Endothelial cell of umbilical vein (primary cell): ENCODE results near the gene PTPRD. TPM values are rescaled to one million over a fixed set of nuclear protein-coding genes. Genes with fewer than 3 reads are reported as not detected.

Experiments
- BruUV-seq: library from RNA; stranded (reverse); fragments of 400-500 nt; replicated peaks from 2 replicates; lab custom pipeline; 2021; lab: Mats Ljungman, UMichigan
- CTCF ChIA-PET: fragments of 300-600, 350-600 bp; sonication (Branson Sonifier 250); formaldehyde crosslinking; loops from one replicate; lab custom pipeline; 2021; ENCODE audit warnings: antibody characterized with exemption, inconsistent platforms; lab: Charles Lee
- POLR2A ChIA-PET: fragments of 300-600, 350-600 bp; sonication (Branson Sonifier 250); formaldehyde crosslinking; loops from one replicate; lab custom pipeline; 2021; ENCODE audit warnings: antibody characterized with exemption, inconsistent platforms; lab: Charles Lee
- DNase-seq: peaks from one replicate; pipeline ENCODE4 v3.0.0-alpha.2; 2011; ENCODE audit warnings: low read depth, low spot score
- FAIRE-seq: peaks from 2 replicates; lab custom pipeline; 2011; peaks lifted over from hg19 to GRCh38; lab: Jason Lieb, UNC
- H2AFZ ChIP-seq: 2 replicates; pipeline ENCODE4 v1.6.0; 2012; ENCODE audit warnings: low read depth, low read length, control low read depth, inconsistent platforms
- H3K27ac ChIP-seq: 2 replicates; pipeline ENCODE4 v1.5.1; 2011; ENCODE audit warnings: low read depth, mild to moderate bottlenecking, control low read depth, low read length, moderate library complexity; ENCODE audit not compliant: insufficient read depth
- H3K27me3 ChIP-seq, 2 experiments: 2 replicates each; pipeline versions ENCODE4 v1.6.0 to v1.6.1; 2011; ENCODE audit warnings: low read length in 2 of 2, mixed read lengths in 1 of 2; ENCODE audit not compliant: control insufficient read depth in 2 of 2, insufficient read depth in 2 of 2
- H3K36me3 ChIP-seq, 2 experiments: 2 replicates in 1 of 2; 3 replicates in 1 of 2; pipeline ENCODE4 v1.5.1; 2011; ENCODE audit warnings: low read length in 2 of 2, mild to moderate bottlenecking in 1 of 2, moderate library complexity in 1 of 2; ENCODE audit not compliant: control insufficient read depth in 2 of 2, insufficient read depth in 2 of 2; ENCODE audit errors: extremely low read depth in 1 of 2
- H3K4me1 ChIP-seq: 3 replicates; pipeline ENCODE4 v1.5.1; 2011; ENCODE audit warnings: mild to moderate bottlenecking, low read length; ENCODE audit not compliant: control insufficient read depth, insufficient read depth; ENCODE audit errors: extremely low read depth
- H3K4me2 ChIP-seq: 2 replicates; pipeline ENCODE4 v1.6.1; 2011; ENCODE audit warnings: low read length, control low read depth, mixed read lengths; ENCODE audit not compliant: insufficient read depth
- H3K4me3 ChIP-seq, 3 experiments: fragments of 200-600 bp in 1 of 3; sonication (generic), shearing (Covaris generic) in 1 of 3; replicated peaks in 1 of 3; 2 replicates each; pipeline ENCODE4 v1.5.1; 2011 to 2016; ENCODE audit warnings: control low read depth in 3 of 3, low read length in 3 of 3, mild to moderate bottlenecking in 2 of 3, inconsistent platforms in 1 of 3, low read depth in 1 of 3, moderate library complexity in 1 of 3; ENCODE audit not compliant: insufficient read depth in 1 of 3
- H3K79me2 ChIP-seq: 2 replicates; pipeline ENCODE4 v1.6.0; 2012; ENCODE audit warnings: low read length, inconsistent platforms; ENCODE audit not compliant: control insufficient read depth, insufficient read depth
- H3K9ac ChIP-seq: replicated peaks from 2 replicates; pipeline ENCODE3; 2011; ENCODE audit warnings: low read length, control low read depth; ENCODE audit not compliant: insufficient read depth; ENCODE audit errors: extremely low read depth
- H3K9me1 ChIP-seq: replicated peaks from 3 replicates; pipeline ENCODE4 v1.6.0; 2011; ENCODE audit warnings: mild to moderate bottlenecking, low read length; ENCODE audit not compliant: control insufficient read depth, insufficient read depth; ENCODE audit errors: extremely low read depth
- H3K9me3 ChIP-seq: replicated peaks from 2 replicates; pipeline ENCODE4 v1.5.1; 2012; ENCODE audit warnings: low read length, inconsistent platforms; ENCODE audit not compliant: control insufficient read depth, insufficient read depth
- H4K20me1 ChIP-seq: replicated peaks from 2 replicates; pipeline ENCODE3; 2011; ENCODE audit warnings: mild to moderate bottlenecking, low read length; ENCODE audit not compliant: control insufficient read depth, insufficient read depth; ENCODE audit errors: extremely low read depth
- FOS ChIP-seq: IDR thresholded peaks from 2 replicates; pipeline ENCODE4 v1.6.1; 2011; ENCODE audit warnings: mild to moderate bottlenecking, low read length, moderate library complexity, borderline replicate concordance; ENCODE audit not compliant: insufficient read depth
- GATA2 ChIP-seq: IDR thresholded peaks from 2 replicates; pipeline ENCODE4 v1.7.0; 2011; ENCODE audit warnings: low read depth, mild to moderate bottlenecking, moderate library complexity, mixed read lengths, low read length; ENCODE audit not compliant: insufficient read length, insufficient read depth
- JUN ChIP-seq: IDR thresholded peaks from 2 replicates; pipeline ENCODE4 v1.6.1; 2011; ENCODE audit warnings: borderline replicate concordance, low read depth; ENCODE audit not compliant: insufficient read length, insufficient read depth
- MYC ChIP-seq: IDR thresholded peaks from one replicate; pipeline ENCODE4 v1.6.1; 2011; ENCODE audit warnings: mild to moderate bottlenecking, low read depth, low read length
- POLR2AphosphoS5 ChIP-seq: IDR thresholded peaks from 2 replicates; pipeline ENCODE4 v1.6.1; 2012; ENCODE audit warnings: low read depth, mild to moderate bottlenecking, control low read depth, low read length, moderate library complexity; ENCODE audit not compliant: insufficient read depth
- dilution Hi-C: fragments of 300-500 bp; cut with MboI; formaldehyde crosslinking; loops from one replicate; pipeline ENCODE4 v1.15.0; 2019; ENCODE audit warnings: low sequenced_read_pairs; ENCODE audit not compliant: extremely low pct_ligation_motif_present
- intact Hi-C: fragments of 100-400 bp; cut with micrococcal nuclease; formaldehyde crosslinking; loops from one replicate; pipeline ENCODE4 v1.10.0; 2022
- polyA plus RNA-seq, 4 experiments: library from polyadenylated mRNA; depleted of rRNA in 3 of 4; stranded (reverse) in 3 of 4; unstranded in 1 of 4; fragments of >200 nt; gene quantifications; 2 replicates each; pipeline versions ENCODE4 v1.2.1 to v1.2.3, GENCODE V29; 2011 to 2012; ENCODE audit warnings: missing spikeins in 1 of 4
- total RNA-seq: library from RNA; stranded (reverse); gene quantifications from 2 replicates; pipeline ENCODE4 v1.2.3, GENCODE V29; 2021

PTPRD gene
- total and polyA plus RNA-seq, 2 donors (not counting 3 experiments of a cell fraction or from before 2014, with no cell fraction given) = 5.5 to 5.7 TPM

DNA sequence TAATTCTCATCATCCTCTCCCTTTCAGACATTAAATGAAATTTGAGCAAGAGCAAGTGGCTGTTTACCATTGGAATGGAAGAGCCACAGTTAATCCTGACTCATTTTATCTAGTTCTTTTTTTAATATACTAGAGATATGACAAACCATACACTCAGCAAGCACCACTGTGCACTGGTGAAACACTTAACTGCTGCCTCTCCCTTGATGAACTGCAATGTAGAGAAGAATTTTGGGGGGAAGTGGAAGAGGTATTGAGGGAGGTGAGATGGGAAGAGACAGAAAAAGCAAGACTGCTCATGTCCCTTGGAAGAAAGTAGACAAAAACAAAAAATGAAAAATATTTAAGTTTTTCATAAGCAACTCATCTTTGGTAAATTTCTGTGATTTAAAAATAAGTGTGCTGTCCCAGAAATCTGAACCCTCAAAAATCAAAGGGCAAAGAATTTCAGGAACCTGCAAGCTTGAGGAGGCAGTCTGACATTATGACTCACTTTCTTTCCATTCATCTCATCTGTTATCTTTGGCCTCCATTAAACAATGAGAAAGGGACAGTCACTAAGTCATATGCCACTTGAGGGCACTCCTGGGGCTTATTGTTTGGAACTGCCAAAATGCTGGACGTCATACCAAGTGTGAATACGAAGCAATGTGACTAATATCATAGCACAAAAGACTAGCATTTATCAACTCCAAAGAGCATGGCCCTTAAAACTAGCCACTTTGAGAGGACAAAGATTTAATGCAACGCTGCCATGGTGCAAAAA, 2246.5 kb downstream of the PTPRD start:
- H3K4me2 ChIP-seq = peak overlapping the region; percentile 83
- CTCF ChIA-PET = interaction anchor here (1.8 kb wide), 1 partner anchor 9 kb away, joined by 6 read pairs; no protein-coding TSS in a partner anchor
- no peaks in the 10 kb centered on the region for H3K27me3 ChIP-seq
- intact Hi-C loops (loop anchor here (1.0 to 10.0 kb wide), 4 partner anchors 8 to 552 kb away; no protein-coding TSS in a partner anchor), dilution Hi-C loops (no loop called here)
- FAIRE-seq = peak; percentile 86
- H2AFZ ChIP-seq = no peak overlapping the region
- TSS peak; percentile 71 for BruUV-seq
- peak overlapping the region; percentile 46 for H3K9ac ChIP-seq
- H3K27ac ChIP-seq = peak overlapping the region; percentile 98
- no peaks in the 10 kb centered on the region for H3K9me1 ChIP-seq
- peaks cover 31% of the 10 kb centered on the region for H3K4me1 ChIP-seq
- no peaks in the 10 kb centered on the region for H4K20me1 ChIP-seq
- H3K4me3 ChIP-seq = no peak overlapping the region
- TF ChIP-seq FOS = peak; percentile 89
- TF ChIP-seq MYC = no peak
- peak; percentile 46 for TF ChIP-seq POLR2AphosphoS5
- TF ChIP-seq JUN = peak; percentile 86
- TF ChIP-seq GATA2 = peak; percentile 75
- POLR2A ChIA-PET = no interaction called here
- H3K79me2 ChIP-seq = no peaks in the 10 kb centered on the region
- H3K36me3 ChIP-seq = no peaks in the 10 kb centered on the region
- H3K9me3 ChIP-seq = no peaks in the 10 kb centered on the region
- DNase-seq = peak; percentile 88
